HG02588 (cell line): Measurements from ENCODE around the gene ACOT8.
A peak's percentile ranks its signal among the peaks of the same experiment; 100 is the strongest.
"Not testable (repeated sequence)": the region's sequence is repeated elsewhere in the genome, so short reads cannot be mapped to it uniquely, and the experiment has no call there.

Experiments
- ATAC-seq: cut with Tn5 transposase; IDR thresholded peaks from one replicate; pipeline ENCODE4 v1.9.1; 2021; ENCODE audit warnings: mild to moderate bottlenecking, moderate library complexity; ENCODE audit not compliant: unreplicated experiment

ACOT8 gene

DNA sequence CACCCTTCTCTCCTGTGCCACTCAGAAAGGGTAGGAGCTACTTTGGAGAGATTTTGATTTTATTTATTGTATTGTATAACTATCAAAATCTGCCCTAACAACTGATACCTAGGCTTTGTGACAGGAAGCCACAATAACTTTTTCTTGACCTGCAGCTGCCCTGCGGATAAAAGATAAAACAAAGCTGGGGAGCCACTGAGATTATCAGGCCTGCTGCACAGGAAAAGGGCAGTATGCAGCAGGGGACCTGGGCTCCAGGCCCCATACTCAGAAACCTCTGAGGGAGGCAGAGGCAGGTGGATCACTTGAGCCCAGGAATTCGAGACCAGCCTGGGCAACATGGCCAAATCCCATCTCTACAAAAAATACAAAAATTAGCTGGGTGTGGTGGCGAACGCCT is 24.6 kb downstream of the ACOT8 start:
- no peak for ATAC-seq

DNA sequence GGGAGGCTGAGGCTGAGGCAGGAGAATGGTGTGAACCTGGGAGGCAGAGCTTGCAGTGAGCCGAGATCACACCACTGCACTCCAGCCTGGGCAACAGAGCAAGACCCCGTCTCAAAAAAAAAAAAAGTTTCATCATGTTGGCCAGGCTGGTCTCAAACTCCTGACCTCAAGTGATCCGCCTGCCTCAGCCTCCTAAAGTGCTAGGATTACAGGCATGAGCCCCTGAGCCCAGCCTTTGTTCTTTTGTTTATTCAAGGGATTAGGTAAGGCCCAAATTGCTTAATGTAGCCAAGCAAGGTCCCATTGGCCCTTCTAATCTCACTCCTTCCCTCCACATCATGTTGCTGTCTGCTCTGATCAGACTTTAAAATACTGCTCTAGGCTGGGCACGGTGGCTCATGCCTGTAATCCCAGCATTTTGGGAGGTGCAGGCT is 27.5 kb downstream of the ACOT8 start:
- ATAC-seq, result not testable (repeated sequence)

DNA sequence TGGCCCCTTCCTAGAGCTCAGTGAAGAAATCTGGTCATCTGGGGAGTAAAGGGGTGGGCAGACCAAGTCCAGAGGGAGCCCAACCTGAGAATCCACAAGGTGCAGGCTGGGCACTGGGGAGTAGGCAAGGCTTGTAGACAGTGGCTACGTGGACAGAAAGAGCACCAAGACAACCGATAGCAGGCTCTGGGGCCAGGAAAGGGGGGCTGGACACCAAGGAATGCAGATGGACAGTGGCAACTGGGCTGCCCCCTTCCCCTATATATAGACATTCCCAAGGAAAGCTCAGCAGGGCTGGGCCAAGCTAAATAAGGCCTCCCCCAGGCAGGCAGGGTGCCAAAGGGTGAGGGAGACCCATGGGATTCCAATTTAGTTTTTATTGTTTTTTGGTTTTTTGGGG is 28.6 kb downstream of the ACOT8 start:
- ATAC-seq, result no peak

DNA sequence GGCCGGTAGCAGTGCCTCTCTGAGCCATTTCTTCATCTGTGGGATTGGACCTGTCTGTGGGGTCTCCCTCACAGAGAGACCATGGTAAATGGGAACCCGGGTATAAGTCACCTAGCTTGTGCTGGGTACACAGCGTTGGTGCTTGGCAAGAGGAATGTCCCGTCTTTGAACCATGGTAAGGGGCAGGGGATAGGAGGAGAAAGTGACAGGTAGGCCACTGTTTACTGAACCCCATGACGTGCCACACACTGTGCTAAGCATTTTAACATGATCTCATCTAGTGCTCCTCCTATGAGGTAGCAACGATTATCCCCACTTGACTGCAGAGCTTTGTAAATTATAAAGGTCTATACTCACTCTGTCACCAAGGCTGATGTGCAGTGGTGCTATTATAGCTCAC is 29.5 kb downstream of the ACOT8 start:
- no peak for ATAC-seq

DNA sequence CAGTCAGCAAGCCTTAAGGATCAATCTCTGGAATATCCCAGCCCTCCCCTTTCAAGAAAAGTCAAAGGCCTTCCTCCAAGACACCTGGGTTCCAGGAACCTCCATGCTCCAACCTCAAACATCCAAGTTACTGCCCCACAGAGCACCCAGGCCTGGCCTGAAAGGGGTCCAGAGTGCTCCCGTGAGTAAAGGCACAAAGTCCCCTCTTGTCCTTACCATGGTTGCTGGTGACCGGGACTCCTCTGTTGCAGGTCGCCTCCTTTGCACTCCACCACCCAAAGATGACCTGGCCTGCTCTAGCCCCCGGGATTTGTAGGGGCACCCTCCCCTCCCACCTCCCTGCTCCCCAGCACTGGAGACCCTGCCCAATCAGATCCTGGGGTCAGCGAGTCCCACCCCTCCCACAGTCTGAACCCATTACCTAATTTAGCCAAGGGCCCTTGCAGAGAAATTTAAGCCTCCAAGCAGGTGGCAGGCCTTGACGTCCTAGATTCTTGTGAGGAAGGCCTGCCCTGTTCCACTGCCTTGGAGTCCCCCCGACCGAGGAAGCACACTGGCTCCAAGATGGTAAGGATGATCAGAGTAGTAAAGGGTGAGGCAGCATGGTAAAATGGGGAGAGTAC is 30.1 kb downstream of the ACOT8 start, which contains the start of gene TNNC2:
Gene TNNC2 (minus strand): TSS at position 283 of the 623 bp plus-strand sequence. CDS start 64 bp downstream, at position 219.
- ATAC-seq, result no peak

DNA sequence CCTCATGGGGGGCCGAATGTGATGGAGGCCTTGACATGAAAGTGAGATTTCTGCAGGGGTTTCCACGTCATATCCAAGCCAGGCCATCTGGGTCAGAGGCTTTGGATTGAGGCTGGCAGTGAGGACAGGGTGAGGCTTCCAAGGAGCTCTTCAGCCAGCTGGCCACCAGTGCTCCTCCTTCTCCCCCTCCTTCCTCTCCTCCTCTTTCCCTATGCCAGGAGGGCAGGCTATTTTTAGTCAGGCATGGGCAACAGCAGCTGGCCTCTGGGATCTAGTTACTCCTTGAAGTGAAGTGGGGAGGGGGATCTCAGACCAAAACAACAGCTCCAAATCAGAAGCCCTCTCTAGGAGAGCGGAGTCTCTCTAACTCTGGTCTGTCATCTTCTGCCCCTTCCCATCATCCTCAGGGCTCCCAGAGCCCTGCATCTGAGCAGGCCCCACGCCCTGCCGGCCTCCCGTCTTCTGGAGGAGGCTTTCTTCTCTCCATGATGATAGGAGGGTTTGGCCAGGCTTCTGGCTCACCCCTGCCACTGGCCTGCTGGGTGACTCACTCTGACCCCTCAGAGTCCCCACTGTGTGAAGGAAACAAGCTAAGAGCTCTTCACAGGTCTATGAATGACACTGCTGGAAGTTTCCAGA is 30.7 kb downstream of the ACOT8 start:
- ATAC-seq, result no peak

DNA sequence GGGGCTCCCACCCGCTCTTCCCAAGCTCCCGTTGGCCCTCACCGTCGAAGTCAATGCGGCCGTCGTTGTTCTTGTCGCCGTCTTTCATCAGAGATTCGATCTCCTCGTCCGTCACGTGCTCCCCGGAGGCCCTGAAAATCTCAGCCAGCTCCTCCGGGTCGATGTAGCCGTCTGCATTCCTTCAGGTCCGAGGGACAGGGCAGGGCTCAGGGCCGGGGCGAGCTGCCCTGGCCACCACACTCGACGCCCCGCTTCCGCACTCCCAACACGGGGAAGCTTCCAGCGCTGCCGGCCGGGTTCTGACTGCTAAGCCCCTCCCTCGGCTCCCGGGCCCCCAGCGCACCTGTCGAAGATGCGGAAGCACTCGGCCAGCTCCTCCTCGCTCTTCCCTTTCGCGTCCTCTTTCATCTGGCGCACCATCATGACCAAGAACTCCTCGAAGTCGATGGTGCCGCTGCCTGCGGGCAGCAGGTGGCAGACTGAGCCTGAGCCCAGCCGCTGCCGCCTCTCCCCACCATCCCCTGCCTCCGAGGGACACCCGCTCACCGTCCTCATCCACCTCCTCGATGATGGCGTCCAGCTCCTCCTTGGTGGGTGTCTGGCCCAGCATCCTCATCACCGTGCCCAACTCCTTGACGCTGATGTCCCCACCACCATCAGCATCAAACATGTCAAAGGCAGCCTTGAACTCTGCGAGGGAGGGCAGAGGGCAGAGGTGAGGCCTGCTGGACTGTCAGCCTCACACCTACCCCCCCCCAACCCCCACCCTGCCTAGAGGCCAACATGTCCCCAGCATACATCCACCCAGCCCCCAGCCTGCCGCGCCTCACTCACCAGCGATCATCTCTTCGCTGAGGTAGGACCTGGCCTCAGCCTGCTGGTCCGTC is 33.0 kb downstream of the ACOT8 start:
- ATAC-seq, result no peak

DNA sequence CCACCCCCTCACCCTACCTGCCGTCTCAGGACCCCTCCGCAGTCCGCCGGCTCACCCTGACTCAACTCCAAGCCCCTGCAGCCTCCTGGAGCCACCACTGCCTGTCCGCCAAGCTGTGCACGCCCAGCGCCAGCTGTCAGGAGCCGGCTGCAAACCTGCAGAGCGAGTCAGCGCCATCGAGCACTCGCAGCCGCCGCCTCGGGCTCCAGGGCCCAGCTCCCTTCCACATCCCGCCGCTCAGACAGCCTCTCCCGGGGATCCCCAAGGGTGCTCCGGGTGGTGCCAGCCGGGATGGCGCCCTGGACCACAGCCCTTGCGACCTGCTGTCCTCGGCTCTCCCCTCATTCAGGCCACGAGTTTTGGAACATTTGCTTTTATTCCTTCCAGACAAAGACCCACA is 34.3 kb downstream of the ACOT8 start:
- no peak for ATAC-seq

DNA sequence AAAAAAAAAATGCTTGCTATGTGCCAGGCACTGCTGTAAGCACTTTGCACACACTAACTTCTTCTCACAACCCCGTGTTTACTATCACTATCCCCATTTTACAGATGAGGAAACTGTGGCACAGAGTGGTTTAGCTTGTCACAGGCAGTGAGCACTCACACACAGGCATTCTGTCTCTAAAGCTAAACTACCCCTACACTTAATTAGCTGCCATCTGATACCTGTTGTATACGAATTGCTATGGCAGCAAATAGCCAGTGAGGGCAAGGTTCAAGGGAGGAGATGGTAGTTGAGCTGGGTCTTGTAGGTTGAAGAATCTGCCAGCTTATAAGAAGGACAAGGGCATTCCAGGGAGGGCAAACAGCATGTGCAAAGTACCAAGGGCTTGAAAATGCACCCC is 35.2 kb downstream of the ACOT8 start:
- ATAC-seq, result no peak

DNA sequence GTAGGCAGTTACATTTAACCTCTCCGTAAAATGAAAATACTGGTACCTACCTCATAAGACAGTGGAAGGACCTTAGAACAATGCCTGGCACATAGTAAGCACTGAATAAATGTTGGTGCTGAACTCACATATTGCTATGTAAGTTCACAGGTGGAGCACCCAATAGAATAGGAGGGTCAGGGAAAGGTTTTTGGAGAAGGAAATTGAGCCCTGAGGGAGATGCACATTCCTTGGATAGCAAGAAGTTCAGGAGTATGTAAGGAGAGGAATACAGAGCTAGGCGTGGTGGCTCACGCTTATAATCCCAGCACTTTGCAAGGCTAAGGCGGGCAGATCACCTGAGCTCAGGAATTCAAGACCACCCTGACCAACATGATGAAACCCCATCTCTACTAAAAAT is 37.7 kb downstream of the ACOT8 start:
- no peak for ATAC-seq

DNA sequence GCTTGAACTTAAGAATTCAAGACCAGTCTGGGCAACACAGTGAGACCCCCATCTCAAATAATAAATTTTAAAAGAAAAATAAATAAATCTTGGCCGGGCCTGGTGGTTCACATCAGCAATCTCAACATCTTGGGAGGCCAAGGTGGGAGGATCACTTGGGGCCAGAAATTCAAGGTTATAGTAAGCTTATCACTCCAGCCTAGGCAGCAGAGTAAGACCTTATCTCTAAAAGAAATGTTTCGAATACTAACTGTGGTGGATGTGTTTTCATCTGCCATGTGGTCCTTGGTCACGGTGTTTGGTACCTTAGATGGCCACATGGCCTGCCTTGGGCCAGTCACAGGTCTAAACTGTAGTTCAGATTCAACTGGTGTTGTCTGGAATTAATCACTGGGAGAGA is 39.0 kb downstream of the ACOT8 start:
- no peak for ATAC-seq

DNA sequence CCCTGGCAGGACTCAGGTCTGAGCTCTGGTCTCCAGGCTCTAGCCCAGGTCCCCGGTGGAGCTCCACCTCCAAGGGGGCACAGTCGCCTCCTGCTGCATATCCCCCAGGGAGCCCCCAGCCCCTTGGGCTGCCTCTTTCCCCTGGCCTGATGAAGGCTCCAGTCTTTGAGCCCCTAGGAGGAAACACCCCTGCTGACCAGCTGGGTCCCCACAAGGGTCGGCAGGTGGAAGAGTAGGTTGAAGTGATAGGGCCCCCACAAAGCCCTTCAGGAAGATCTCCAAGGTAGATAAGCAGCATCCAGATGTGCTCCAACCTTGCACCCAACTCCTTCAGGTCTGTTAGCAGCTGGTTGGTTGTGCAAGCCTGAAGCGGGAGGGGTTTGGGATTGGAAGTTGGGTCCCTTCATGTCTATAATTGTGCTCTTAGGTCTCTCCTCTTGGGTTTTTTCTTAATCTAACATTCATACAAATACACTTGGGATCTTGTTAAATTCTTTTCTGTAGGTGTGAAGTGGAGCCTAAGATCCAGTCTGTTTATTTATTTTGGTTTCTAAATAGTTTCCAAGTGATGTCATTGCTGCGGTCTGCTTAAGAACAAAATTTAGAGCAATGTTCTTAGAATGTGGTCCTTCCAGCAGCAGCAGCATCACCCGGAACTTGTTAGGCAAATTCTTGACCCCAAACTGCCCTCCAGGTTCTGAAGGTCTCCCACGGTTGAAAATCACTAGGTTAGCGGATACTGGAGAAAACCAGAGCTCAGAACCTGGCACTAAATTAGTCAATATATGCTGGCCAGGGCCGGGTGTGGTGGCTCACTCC is 39.6 kb downstream of the ACOT8 start:
- no peak for ATAC-seq

DNA sequence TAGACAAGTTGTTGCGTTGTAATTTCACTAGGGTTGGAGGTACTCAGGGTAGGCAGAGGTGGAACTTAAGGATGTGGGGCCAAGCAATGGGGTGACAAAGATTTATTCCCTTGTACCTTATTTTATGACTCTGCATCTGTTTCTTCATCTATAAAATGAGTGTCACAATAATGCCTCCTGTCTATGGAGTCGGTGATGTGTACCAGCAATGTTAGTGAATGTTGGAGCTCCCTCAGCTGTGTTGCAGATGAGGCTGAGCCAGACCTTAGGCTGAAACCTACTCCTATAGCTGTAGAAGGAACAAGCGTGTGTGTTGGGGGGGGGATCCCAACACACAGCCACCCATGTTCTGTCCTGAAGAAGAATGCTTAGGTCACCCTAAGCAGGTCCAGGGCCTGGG is 40.2 kb downstream of the ACOT8 start:
- ATAC-seq, result no peak

DNA sequence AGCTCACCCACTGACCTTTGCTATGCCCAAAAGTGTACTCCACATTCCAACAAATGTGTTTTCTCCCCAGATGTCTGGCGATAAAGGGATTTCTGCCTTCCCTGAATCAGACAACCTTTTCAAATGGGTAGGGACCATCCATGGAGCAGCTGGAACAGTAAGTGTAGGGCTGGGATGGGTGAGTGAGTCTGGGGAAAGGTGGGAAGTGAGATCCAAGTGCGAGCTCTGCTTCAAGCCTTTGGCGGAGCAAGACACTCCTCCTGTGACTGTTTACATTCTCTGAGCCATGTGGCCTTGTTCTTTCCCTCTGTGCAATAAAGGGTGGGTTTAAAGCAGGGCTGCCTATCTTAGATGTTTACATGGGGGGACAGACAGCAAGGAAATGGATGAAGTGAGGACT is 42.9 kb downstream of the ACOT8 start:
- ATAC-seq, result no peak

DNA sequence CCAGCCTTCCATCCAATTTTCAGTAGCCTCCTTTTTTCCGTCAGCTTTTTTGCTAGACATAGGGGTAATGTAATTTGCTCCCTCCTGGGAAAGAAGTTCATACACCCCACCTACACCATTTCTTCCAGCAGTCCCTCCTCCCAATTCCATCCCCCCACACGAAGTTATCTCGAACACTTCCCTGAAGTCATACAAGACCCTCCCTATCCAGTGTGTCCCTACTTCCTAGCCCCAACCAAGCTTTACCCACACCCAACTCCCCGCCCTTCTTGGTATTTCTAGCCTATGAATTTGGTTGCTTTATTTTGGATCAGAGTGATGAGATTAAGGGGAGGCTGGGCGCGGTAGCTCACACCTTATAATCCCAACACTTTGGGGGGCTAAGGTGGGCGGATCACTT is 43.7 kb downstream of the ACOT8 start:
- no peak for ATAC-seq

DNA sequence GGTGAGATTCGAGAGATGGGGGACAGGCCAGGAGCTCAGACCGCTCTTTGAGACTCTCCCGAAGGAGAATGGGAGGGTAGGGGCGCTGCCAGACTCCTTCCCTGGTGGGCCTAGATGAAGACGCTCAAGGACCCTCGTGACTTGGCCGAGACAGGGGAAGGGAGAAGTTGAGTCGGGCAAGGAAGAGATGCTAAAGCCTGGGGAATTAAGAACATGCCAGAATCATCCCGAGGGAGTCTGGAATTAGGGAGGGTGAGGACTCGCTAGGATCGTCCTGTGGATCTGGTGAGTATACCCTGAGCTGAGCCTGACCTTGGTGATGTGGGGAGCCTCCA is 44.2 kb downstream of the ACOT8 start:
- no peak for ATAC-seq

DNA sequence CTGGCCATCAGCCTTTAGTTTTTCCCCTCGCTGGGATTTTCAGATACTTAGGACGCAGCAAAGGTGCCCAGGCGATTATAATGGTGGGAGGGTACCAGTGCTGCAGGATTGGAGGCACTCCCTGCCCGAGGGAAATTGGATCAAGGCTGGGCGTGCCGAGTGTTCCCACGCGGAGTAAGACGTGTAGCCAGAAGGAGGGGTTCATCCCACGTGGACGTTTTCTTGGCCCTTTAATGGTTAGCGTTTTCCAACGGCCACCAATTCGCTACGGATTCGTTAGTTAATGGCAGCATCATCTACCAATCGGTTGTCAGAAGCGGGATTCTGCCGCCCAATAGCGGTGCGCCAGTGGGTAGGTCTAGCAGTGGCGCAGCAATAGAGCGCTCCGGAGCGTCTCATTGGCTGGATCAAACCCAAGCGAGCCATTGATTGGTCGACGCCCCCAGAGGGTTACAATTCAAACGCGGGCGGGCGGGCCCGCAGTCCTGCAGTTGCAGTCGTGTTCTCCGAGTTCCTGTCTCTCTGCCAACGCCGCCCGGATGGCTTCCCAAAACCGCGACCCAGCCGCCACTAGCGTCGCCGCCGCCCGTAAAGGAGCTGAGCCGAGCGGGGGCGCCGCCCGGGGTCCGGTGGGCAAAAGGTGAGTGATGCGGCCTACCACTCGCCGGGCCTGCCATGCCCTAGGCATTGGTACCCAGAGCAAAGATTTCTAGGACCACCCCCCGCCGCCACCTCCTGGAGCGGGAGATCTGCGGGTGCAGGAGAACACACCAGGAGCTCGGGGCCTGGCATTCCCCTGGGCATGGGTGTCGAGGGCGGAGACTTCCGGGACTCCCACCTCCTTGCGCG is 44.8 kb downstream of the ACOT8 start, which contains the start of gene UBE2C:
Gene UBE2C (plus strand): TSS at position 488 of the 849 bp plus-strand sequence. CDS start 52 bp downstream, at position 540.
- peak; percentile 98 for ATAC-seq

DNA sequence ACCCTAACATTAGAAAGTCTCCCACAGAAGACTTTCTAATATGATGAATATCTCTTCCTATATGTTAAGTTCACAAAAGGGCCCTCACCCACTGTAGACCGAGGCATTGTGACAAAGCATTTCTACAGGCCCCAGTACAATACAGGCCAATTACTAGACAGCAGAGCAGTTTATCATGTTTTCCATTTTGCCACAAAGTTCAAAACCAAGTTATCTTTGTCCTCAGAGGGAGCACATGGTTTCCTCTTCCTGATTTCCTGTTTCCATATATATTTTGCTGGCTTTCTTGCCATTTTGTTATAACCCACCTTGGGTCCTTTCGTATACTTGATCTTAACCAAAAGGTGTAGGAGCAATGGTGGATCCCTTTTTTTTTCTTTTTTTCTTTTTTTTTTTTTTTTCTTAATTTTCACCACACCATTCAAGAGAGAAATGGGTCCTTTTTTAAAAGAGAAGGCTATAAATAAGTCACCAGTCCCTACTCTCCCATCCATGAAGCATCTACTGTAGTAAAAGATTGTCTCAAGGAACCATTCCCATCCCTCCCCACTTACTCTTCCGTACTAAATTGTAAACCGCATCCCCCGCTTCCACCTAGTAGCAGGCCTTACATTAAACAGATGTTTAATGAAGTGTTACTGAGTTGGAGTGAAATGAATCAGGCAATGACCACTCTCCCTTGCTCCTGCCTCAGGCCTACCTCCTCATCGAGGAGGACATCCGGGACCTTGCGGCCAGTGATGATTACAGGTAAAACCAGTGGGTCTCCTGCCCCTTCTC is 46.8 kb downstream of the ACOT8 start:
- ATAC-seq, result no peak

DNA sequence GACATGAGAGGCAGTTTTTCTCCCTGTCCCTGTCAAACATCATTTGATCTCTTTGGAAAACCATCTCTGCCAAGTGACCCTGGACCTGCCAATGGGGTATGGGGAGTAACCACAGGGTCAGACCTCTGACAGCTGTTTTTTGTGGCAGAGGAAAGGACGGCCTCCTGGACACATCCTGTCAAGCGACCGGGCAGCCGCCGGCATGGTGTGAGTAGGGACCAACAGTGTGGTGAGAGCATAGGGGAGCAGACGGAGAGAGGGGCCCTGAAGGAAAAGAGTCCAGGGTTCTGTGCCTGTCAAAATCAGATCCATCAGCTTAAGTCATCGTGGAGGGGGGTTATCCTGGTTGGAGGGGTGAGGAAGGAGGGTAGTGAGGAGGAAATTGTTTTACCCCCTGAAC is 55.3 kb downstream of the ACOT8 start:
- no peak for ATAC-seq
